GM18873 (cell line): Measurements from ENCODE around the gene NATD1.
"Not testable (repeated sequence)": the region's sequence is repeated elsewhere in the genome, so short reads cannot be mapped to it uniquely, and the experiment has no call there.

Source experiments
- ATAC-seq: cut with Tn5 transposase; IDR thresholded peaks from one replicate; pipeline ENCODE4 v1.9.1; 2021; ENCODE audit warnings: mild to moderate bottlenecking, moderate library complexity, moderate number of reproducible peaks; ENCODE audit not compliant: unreplicated experiment, low FRiP score

NATD1 gene

DNA sequence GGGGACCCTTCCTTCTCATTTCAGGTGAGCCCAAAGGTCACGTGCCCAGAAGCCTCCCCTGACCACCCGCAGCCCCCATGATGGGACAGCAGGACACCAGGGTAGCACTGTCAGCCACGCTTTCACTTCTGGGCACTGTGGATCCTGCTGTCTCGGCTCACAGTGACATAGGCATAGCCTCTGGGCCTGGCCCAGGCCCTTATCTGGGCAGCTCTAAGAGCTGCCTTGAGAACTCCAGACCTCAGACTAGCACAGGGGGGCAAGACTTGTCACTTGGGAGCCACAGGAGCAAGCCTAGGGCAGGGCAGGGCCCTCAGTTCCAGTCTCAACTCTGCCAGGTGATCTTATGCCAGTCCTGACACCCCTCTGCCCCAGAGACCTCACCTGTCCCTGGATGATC, 4.7 kb downstream of the NATD1 start:
- ATAC-seq: no peak

- ATAC-seq: no peak
Measured at GRCh38 chr17:21247552-21248258, 5.5 kb downstream of the NATD1 start.

DNA sequence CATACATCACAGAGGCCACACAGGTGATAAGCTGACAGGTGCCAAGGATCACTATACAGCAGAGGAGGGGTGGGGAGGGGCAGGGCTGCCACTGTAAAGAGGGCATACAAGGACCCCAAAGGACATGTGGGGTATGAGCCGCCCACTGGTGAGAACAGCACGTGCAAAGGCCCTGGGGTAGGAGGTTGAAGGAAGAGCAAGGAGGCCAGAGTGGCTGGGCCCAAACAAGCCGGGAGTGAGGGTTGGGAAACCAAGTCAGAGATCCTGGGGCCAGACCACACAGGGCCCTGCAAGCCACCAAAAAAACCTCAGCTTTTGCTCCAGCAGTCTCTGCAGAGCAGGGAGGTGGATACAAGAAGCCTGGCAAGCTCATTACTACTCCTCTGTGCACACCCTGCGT, 6.5 kb downstream of the NATD1 start:
- no peak for ATAC-seq

DNA sequence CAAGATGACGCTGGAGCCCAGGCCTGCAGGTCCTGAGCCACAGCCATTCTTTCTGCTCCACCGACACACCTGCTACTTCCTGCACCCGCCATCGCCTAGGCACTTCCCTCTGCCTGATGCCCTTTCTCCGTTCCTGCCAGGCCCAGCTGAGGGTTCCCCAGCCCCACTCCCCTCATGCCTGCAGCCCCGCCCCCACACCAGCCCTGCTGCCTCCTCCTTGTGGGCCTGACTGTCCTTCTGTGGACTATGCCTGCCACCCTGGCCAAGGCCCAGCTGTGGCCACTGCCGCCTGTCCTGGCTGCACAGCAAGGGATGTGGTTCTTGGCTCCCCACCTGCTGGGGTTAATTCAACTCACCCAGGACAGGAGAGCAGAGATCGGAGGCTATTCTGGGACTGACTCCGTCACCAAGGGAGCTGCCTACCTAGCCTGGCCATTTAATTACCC, 7.5 kb downstream of the NATD1 start:
- no peak for ATAC-seq

- no peak for ATAC-seq
Measured at GRCh38 chr17:21243516-21244303, 9.5 kb downstream of the NATD1 start.

- ATAC-seq: no peak
Measured at GRCh38 chr17:21242780-21243515, 10.3 kb downstream of the NATD1 start.

- ATAC-seq: no peak
Measured at GRCh38 chr17:21242026-21242697, 11.0 kb downstream of the NATD1 start.

DNA sequence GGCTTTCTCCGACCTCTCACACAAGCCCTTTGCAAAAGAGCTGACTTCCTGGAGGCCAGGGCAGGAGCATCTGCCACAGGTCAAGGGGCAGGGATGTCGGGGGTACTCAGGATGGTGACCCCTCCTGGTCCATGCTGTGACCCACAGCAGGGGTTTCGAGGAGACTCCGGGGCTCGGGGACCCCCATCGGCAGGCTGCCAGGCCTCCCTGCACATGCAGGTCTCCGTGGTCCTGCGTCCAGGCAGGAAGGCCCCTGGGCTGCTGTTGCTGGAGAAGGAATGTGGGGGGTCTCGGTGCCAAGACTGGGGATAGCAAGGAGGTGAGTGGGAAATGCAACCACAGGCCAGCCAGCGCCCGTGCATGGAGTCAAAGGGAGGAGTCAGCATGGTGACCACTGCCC, 11.6 kb downstream of the NATD1 start:
- ATAC-seq: no peak

- no peak for ATAC-seq
Measured at GRCh38 chr17:21240369-21241055, 12.7 kb downstream of the NATD1 start.

DNA sequence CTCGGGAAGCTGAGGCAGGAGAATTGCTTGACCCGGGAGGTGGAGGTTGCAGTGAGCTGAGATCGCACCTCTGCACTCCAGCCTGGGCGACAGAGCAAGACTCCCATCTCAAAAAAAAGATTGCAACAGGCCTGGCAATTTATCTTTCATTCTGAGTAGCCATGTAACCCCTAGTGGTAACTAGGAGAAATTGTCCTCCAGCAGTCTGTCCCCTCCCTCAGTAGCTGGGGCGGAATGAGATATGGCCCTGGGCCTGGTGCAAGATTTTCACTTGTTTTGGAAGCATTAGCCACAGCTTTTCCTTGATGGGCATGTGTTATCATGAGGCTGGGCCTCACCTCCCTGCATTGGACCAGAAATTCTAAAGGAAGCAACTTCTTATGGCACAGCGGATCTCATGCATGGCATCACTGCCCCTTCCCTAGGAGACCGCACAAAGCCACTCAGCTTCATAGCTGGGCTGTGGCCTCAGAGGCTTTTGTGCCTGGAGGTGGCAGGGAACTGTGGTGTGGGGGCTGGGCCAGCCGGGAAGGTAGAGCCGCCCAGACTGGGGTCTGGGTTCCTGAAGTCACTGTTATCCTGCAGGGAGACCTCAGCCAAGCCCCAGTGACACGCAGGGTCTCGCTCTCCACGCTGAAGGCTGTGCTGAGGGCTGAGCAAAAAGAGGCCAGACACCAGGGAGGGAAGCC, 13.4 kb downstream of the NATD1 start:
- no peak for ATAC-seq

- ATAC-seq: no peak
Measured at GRCh38 chr17:21235921-21236320, 17.3 kb downstream of the NATD1 start.

- ATAC-seq: no peak
Measured at GRCh38 chr17:21233581-21234347, 19.4 kb downstream of the NATD1 start.

DNA sequence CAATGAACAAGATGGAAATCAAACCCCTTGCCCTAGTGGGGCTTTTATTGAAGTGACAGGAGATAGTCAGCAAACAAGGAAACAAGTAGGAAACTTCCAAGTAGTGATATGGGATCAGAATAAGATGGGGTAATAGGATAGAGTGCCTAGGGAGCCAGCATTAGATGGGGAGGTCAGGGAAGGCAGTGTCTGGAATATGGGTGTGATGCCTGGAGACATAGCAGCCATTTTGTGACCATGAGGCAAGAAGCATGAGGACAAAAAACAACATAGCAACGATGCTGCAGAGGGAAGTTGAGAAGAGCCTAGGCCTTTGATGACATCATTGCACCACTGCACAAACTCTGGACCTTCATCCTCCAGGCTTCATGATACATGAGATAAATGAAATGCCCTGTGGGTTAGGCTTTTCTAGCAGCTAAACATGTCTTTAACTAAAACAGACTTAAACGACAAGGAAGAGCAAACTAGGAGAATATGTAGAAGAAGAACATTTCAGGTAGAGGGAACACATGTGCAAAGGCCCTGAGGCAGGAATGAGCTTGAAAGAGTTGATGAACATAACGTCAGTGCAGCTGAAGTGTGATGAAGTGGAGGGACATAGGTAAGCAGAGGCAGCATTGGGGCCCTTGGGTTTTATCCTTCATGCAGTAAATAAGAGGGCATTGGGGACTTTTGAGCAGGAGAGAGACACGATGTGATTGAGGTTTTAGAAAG, 21.0 kb downstream of the NATD1 start:
- ATAC-seq: no peak

DNA sequence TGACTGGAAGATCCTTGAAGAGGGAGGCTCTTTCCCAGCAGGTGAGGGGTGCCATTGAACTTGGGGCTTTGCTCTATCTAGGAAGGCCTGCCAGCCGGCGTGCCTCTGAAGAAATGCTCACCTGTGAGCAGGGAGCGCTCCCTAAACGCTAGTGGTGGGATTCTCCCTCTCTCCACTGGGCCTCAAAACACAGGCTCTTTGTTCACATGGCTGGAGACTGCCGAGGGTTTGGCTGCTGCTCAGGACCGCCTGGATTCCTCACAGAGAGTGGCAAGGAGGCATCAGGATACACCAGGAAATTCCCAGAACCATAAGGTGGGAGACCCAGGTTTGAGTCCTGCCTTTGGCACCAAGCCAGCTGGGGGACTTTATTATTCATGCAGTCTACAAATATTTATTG, 21.7 kb downstream of the NATD1 start:
- ATAC-seq: no peak

GRCh38 chr17:21228845-21229244, 24.4 kb downstream of the NATD1 start:
- ATAC-seq: no peak

GRCh38 chr17:21228111-21228510, 25.1 kb downstream of the NATD1 start:
- ATAC-seq: no peak

- ATAC-seq: not testable (repeated sequence)
Measured at GRCh38 chr17:21227277-21227676, 25.9 kb downstream of the NATD1 start.

GRCh38 chr17:21223086-21223485, 30.1 kb downstream of the NATD1 start:
- ATAC-seq: no peak
